Stimulated activated CD8-positive, alpha-beta memory T cell treated with anti-CD3 and anti-CD28 coated beads, Interleukin-4, amount 100 ng/mL, for 24 hours (primary cell): ENCODE data around the gene FN1.
"Not testable (repeated sequence)": the region's sequence is repeated elsewhere in the genome, so short reads cannot be mapped to it uniquely, and the experiment has no call there.

ENCODE experiments used
- DNase-seq: peaks from one replicate; pipeline ENCODE4 v3.0.0-alpha.2; 2020; ENCODE audit warnings: low read depth

FN1 gene

DNA sequence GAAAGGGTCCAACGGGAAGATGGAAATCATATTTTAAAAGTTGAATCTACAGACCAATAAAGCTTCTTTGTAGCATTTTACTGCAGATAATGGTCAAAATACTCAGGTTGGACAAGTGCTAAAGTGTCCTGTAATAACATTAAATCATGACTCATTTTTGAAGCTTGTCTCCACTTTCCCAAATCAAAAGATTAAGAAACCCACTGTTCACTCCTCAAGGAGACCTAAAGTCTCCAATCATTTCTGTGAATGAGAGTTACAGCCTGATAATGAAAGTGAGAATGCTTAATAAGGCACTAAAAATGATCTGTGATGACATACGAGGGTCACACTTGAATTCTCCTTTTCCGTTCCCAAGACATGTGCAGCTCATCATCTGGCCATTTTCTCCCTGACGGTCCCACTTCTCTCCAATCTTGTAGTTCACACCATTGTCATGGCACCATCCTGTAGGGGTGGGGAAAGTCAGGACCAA is 70.6 kb downstream of the FN1 start:
- DNase-seq: no peak

DNA sequence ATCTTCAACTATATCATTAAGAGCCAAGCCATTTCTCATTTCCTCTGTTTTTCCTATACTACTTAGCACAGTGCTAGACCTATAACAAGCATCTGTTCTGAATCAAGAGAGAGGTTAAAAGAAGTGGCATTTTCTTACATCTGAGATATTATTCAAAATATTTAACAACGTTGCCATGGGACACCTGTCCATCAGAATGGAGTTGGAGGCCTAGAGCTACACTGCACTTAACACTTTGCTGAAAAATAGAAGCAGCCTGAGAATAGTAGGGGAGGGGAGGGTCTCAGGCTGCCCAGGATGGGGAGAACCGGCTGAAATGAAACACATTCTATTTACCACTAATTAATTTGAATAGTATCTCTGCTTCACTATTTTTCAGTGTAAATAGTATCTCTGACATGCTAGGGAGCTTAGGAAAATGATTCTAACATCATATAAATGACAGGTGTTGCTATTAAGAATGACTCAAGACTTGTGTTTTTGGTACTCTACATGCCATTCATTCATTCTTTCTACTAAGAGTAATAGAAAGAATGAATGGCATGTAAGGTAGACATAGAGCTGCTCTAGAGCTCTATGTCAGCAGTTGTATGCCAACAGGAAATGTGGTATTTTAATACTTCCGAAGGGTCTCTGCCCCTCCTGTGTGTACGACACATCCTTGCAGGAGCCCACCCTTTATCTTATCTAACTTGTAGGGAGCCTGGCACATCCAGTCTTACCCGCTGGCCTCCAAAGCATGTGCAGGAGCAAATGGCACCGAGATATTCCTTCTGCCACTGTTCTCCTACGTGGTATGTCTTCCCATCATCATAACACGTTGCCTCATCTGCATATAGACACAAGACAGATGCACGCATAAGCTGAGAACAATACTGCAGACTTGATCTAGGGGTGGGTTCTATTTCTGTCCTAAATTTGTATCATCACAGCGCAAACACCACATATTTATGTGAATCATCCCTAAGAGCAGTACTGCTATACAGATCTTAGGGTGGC is 71.4 kb downstream of the FN1 start:
- DNase-seq: no peak

DNA sequence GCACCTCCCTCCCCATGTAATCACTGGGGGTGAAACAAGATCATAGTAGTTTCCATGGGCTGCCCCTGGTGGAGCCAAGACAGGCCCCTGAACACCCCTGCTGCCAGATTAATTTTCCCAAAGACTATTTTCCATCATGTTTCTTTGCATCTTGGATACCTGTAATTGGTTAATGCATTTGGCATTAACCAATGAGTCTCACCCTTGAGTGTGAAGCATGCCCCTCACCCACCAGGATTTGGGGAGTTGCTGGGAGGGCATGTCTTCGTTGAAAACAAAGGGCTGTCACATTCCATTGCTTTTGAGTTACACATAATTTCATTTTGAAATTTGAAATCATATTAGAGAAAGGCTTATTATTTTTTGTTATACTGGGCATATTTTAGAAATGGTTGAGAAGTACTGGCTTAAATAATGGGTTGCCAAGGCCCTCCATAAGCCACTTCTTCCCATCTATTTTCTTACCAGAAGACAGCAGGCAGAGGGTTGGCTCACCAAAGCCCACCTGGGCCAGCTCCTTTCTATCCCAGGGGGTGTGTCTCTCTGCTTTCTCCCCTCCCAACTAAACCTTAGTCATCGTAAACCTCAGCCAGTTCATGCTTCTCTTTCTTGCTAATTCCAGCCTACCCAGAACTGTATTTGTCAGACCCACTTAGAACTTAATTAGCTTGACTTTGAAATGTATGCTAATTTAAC is 72.3 kb downstream of the FN1 start:
- DNase-seq: no peak

DNA sequence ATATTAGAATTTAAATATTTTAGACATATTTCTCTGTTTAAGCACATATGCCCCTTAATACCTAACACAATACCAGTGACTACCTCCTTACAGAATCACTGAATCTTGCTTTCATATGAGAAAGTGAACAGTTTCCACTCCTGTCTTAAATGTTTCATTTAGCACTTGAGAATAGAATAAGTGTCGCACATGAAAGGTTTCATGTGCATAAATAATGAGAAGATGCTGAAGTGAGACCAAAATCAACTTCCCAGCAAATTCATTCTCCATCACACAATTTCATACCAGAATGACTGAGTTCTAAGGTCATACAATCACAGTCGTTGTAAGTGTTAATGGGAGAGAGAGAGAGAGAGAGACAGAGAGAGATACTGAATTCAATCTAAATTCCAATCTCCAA is 72.8 kb downstream of the FN1 start:
- no peak for DNase-seq

DNA sequence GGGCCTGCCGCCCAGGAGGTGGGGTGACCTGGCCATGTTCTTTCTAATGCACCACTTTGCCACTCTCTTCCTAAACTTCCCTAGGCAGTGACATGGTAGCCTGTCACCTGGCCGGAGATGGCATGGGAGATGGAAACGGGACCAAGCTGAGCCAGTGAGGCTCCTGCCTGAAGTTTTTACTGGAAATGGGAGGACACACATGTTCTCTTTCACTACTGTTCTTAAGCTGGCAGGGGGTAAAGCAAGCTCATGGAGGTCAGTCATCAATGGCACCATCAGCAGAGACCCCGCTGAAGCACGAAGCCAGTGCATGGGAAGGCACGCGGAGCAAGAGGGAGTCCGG is 73.3 kb downstream of the FN1 start:
- no peak for DNase-seq

DNA sequence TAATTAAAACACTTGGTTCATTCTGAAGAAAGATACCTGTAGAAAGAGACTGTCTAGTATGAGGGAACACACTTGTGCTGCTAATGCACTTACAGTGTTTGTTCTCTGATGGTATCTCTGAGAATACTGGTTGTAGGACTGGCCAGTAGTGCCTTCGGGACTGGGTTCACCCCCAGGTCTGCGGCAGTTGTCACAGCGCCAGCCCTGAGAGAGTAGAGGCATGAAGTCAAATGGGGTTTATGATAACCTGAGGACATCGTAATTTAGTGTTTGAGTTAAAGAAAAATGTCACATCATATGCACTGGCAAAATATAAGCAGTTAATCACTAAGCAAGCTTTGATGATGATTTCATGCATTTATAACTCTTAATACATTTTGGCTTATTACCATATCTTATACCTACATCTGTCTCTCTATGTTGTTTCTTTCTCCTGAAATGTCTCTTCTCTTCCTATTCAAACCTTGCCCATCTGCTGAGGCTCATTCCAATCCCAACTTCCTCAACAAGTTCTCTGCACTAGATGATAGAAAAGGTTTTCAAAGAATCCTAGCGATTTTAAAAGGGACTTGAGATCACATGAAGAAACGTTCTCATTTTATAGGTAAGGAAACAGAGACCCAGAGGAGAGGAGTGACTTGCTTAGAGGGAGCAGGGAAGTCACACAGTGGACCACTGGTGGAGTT is 73.8 kb downstream of the FN1 start:
- DNase-seq: no peak

DNA sequence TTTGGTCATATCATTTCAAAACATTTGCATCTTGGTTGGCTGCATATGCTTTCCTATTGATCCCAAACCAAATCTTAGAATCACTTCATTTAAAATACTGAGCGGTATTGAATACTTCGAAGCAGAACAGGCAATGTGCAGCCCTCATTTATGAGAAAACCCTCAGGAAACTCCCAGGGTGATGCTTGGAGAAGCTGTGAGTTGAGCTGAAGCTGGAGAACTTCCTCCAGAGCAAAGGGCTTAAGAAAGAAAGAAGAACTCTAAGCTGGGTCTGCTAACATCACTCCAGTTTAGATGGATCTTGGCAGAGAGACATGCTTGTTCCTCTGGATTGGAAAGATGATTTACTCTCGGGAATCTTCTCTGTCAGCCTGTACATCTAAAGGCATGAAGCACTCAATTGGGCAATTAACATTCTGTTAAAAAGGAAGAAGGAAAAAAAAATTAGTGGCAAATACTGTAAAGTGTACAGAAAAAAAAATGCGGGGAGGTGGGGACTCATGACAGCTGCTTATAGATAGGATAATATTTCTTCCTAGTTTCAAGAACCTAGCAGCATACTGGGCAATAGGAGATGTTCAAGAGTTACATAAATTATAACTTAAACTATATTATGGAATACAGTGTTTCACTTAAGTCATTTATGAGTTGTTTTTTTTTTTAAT is 74.5 kb downstream of the FN1 start:
- no peak for DNase-seq

DNA sequence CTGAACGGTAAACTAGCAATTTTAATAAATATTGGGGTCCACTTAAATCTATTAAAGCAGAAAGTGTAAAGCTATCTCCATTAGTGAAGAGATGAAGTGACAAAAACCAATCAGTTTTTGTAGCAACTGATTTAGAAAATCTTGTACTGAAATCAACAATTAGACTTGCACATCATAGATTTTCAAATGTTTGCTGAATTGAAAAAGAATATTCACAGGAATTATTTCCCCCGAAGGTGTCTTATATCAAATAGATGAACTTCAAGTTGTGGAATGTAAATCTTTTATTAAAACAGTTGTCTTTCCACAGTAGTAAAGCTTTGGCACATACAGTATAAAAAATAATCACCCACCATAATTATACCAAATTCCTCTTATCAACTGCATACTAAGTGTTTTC is 75.3 kb downstream of the FN1 start:
- no peak for DNase-seq

DNA sequence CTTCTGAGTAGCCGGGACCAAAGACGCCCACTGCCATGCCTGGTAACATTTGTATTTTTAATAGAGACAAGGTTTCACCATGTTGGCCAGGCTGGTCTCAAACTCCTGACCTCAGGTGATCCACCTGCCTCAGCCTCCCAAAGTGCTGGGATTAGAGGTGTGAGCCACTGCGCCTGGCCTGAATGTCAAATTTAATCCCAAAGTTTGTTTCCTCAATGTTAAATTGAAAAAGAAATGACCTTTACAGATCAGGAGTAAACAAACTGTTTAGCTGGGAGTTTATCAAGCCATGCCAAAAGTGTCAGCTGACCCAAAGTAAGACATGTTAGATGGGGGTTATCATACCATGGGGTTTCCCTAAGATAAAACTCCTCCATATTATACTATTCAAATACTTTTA is 75.8 kb downstream of the FN1 start:
- DNase-seq: not testable (repeated sequence)

DNA sequence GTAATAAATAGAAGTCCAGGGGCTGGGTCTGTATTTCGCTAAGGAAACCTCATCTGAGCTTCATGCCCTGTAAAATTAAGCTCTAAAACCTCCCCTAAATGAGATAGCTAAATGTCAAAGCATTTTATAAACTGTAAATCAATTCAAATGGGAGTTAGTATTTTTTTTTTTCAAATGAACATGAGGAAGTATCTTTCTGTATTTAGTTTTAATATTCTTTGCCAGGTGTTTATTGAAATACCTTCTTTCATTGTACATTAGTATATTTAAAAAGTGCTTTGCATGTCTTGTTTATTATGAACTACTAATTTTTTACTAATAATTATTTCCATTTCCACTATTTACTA is 76.3 kb downstream of the FN1 start:
- DNase-seq: no peak

DNA sequence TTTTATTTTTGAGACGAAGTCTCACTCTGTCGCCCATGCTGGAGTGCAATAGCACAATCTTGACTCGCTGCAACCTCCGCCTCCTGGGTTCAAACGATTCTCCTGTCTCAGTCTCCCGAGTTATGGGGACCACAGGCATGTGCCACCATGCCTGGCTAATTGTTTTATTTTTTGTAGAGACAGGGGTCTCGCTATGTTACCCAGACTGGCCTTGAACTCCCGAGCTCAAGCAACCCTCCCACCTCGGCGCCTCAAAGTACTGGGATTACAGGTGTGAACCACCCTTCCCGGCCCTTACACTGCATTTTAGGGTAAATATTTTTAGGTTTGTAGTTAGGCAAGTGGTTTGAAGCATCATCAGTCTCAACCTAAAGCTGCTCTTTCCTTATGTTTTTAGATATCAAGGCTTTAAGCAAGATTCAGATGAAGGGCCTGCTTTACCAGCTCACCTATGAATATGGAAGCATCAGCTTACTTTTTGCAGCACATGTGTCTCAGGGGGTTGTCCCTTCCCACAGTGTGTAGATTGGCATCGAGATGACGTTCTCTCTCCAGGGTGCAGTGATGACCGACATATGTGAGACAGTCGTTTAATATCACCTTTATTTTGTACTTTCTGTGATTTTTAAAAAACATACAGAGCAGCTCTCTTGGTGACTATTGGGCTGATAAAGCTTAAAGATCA is 76.8 kb downstream of the FN1 start:
- no peak for DNase-seq

DNA sequence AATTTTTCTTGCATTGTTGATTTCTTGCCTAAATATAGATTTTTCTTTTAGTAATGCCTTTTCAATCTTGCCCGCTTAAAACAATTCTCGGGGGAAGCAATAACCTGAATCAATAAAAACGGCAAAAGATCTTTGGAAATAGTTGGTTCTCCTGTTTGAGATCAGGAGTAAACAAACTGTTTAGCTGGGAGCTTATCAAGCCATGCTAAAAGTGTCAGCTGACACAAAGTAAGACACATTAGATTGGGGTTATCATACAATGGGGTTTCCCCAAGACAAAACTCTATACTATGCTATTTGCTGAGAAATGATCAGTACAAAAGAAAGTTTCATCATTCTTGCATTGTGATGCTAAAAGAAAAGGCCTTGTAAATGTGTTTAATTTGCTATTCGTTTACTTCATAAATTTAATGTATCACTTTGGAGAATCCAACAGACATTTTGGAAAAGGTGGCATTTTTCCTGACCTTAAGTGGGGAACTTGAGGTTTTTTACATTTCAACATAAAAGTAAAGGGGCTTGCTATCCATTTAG is 77.5 kb downstream of the FN1 start:
- DNase-seq: no peak

DNA sequence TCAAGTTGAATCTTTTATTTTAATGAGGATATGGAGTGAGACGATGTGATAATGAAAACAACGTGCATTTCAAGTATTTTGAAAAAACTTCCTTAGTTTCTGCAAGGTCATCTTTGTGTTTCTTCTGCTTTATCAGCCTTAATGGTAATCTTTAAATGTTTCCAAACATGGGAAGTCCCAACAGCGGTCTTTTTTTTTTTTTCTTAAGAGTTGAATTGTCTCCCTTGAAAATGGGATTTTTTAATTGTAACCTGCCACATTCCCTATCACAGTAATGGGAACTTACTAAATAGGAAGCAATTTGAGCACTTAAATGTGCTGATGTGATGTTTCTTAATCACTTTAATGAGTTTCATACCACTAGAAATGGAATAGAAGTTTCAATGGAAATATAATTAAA is 78.2 kb downstream of the FN1 start:
- DNase-seq: no peak

DNA sequence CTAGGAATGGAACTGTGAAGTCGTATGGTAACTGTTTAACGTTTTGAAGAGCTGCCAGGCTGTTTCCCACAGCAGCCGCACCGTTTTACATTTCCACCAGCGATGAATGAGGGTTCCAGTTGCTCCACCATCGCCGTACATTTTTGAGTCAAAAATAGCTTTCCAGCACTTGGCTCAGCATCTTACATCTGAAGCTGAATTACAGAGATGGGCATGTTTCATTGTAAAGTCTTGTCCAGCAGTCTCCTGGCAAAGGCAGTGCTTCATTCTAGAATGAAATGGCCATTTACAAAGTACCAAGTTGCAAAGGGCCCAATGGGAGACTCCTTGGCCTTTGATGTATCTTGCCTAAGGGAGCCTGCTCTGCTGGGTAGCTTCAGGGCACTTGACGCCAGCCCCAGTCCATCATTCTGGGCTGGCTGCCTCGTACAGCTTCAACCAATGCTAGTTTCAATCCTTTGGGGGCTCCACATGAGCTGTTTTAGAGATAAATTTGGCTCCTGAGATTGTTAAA is 78.9 kb downstream of the FN1 start:
- no peak for DNase-seq

DNA sequence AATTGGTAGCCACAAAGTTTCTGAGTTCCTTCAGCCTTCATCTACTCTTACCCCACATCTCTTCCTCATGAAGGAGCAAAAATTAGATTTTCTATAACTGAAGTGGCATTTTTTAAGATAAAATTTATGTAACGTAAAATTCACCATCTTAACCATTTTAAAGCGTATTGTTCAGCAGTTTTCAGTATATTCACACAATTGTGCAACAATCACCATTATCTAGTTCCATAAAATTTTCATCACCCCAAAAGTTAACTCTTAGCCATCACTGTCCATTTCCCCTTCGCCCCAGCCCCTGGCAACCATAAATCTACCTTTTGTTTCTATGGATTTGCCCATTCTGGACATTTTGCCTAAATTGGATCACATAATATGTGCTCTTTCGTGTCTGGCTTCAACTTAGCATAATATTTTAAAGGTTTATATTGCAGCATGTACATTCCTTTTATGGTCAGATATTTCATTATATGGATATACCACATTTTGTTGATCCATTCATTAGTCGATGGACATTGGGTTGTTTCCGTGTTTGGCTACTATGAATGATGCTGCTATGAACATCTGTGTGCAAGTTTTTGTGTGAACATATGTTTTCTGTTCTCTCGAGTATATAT is 79.4 kb downstream of the FN1 start:
- no peak for DNase-seq

DNA sequence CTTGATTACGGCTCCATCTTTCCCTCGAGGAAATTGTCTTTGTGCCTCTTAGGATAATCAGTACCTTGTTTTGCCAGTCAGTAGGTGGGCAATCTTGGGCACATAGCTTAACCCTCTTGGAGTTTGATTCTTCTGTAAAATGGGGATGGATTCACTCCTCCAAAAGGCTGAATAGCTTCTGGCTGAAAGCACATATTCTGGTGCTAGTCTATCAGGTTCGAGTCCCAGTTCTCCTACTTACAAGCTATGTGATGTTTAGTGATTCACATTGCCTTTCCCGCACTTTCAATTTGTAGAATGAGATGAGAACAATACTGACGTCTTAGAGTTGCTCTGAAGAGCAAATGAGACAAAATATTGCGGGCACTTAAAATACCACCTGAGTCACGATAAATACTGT is 80.1 kb downstream of the FN1 start:
- DNase-seq: no peak

DNA sequence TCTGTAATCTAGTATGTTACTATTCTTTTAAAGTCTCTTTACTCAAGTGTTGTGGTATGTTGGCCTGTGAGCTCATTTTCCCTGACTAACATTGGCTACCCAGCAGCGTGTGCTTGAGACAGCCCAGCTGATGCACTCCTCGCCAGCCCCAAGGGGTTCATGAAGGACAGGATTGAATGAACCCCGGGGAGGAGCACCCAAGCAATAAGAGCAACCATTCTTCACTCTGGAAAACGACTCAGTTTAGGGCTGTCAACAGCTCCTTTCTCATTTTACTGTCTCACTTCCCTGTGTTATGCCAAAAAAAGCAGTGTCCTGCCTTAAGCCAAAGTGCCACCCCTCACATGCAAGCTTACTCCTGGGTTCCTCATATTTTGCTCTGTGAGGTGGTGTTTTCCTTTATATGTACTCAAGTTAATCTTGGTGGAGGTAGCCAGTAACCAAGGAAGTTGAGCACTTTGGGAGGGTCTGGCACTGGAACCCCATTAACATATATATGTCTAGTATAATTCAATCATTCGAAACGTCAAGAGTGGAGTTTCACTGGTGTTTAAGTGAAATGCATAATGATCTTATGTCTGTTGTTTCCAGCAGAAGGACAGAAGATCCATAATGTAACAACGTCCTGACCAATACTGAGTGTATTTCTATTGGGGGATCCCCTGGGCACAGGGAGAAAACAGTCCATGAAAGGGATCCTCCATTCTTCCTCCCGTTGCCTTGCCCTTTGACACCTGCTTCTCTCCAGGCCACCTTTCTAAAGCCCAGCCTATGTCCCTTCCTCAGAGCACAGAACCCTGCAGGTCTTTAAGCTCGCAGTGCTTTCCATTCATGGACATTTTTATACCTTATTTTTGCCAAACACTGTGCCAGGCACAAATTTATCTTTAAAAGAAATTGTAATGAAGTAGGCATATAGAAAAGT is 80.8 kb downstream of the FN1 start:
- no peak for DNase-seq

DNA sequence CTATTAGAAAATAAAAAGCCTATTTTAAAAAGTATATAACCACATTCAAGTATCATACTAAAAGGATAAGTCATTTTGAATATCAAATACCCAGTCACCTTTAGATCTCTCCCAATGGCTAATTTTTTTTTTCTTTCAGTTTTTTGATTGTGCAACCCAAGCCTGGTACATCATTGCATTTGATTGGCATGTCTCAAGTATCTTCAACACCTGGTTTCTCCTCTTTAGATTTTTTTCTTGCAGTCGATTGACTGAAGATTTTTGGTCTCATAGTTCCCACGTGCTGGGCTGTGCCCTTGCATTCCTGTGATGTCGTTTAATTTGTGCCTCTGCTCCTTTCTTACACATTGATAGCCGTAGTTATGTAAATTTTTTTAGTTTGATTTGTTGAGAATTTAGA is 83.3 kb downstream of the FN1 start:
- no peak for DNase-seq

DNA sequence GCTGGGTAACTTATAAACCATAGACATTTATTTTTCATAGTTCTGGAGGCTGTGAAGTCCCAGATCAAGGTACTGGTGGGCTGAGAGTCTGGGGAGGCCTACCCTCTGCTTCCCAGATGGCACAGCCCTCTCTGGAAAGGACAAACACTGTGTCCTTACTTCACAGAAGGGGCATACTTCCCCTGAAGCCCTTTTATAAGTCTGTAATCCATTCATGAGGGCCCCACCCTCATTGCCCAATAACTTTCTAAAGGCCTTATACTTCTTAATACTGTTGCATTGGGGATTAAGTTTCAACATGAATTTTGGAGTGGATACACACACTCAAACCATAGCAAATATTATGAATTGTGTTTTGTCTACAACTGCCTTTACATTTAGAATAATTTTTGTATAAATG is 88.0 kb downstream of the FN1 start:
- no peak for DNase-seq
